Large intestine (tissue), 3 donors: ENCODE data around the gene NPSR1. TPM values are rescaled to one million over a fixed set of nuclear protein-coding genes. Genes with fewer than 3 reads are reported as not detected.

Experiments
- DNase-seq, 2 donors: peaks; one replicate each; pipeline versions ENCODE4 v3.0.0 to v3.0.0-alpha.2; 2013
- H3K27ac ChIP-seq: one replicate; pipeline ENCODE4 v1.5.1; 2013; ENCODE audit warnings: low read length
- H3K27me3 ChIP-seq: 2 replicates; pipeline ENCODE4 v1.6.1; 2013; ENCODE audit warnings: low read length; ENCODE audit not compliant: control insufficient read depth, insufficient read depth
- H3K36me3 ChIP-seq: 2 replicates; pipeline ENCODE4 v1.6.1; 2013; ENCODE audit warnings: low read length; ENCODE audit not compliant: control insufficient read depth, insufficient read depth
- H3K4me1 ChIP-seq: one replicate; pipeline ENCODE4 v1.6.1; 2013; ENCODE audit warnings: low read length; ENCODE audit not compliant: control insufficient read depth, insufficient read depth
- H3K4me3 ChIP-seq: one replicate; pipeline ENCODE4 v1.5.1; 2013; ENCODE audit warnings: low read length
- H3K9me3 ChIP-seq: one replicate; pipeline ENCODE4 v1.6.1; 2013; ENCODE audit warnings: mild to moderate bottlenecking, low read depth, low read length, moderate library complexity; ENCODE audit not compliant: control insufficient read depth
- WGBS: methylation state at CpG from one replicate; pipeline ENCODE4 v1.1.5; 2013; ENCODE audit warnings: low lambda C conversion rate; ENCODE audit not compliant: insufficient coverage; 5-methylcytosine and 5-hydroxymethylcytosine counted together
- polyA plus RNA-seq: library from polyadenylated mRNA; unstranded; fragments of 120-200 nt; gene quantifications from one replicate; pipeline ENCODE4 v1.2.1, GENCODE V29; 2013

The NPSR1 gene
- polyA plus RNA-seq, 1 donor, result 0.16 TPM

GRCh38 chr7:34719636-34720035, 61.6 kb downstream of the NPSR1 start:
- Histone ChIP-seq H3K4me1 (no peaks in the 10 kb centered on the region), H3K36me3 (no peaks in the 10 kb centered on the region), H3K4me3 (no peak overlapping the region), H3K27ac (no peak overlapping the region), H3K9me3 (no peaks in the 10 kb centered on the region), H3K27me3 (no peaks in the 10 kb centered on the region)
- no peak for DNase-seq
- WGBS, result no CpG with 5 or more reads among the region's 3 CpGs

GRCh38 chr7:34720289-34720688, 62.3 kb downstream of the NPSR1 start:
- DNase-seq, result no peak
- Histone ChIP-seq H3K4me1 (no peaks in the 10 kb centered on the region), H3K9me3 (no peaks in the 10 kb centered on the region), H3K27ac (no peak overlapping the region), H3K36me3 (no peaks in the 10 kb centered on the region), H3K4me3 (no peak overlapping the region), H3K27me3 (no peaks in the 10 kb centered on the region)

- DNase-seq, result no peak
- Histone ChIP-seq H3K9me3 (no peaks in the 10 kb centered on the region), H3K27ac (no peak overlapping the region)
Measured at GRCh38 chr7:34723338-34723737, 65.3 kb downstream of the NPSR1 start.

GRCh38 chr7:34723866-34724490, 66.0 kb downstream of the NPSR1 start:
- no peak for DNase-seq

More at GRCh38 chr7:34723338-34723737, 65.3 kb downstream of the NPSR1 start:
- Histone ChIP-seq H3K4me3 (no peak overlapping the region), H3K4me1 (no peaks in the 10 kb centered on the region), H3K36me3 (no peaks in the 10 kb centered on the region), H3K27me3 (no peaks in the 10 kb centered on the region)

GRCh38 chr7:34726221-34726620, 68.2 kb downstream of the NPSR1 start:
- Histone ChIP-seq H3K27ac (no peak overlapping the region), H3K27me3 (no peaks in the 10 kb centered on the region), H3K36me3 (no peaks in the 10 kb centered on the region), H3K4me1 (no peaks in the 10 kb centered on the region), H3K4me3 (no peak overlapping the region), H3K9me3 (no peaks in the 10 kb centered on the region)
- no peak for DNase-seq
- WGBS, result no CpG with 5 or more reads among the region's 1 CpG

More at GRCh38 chr7:34723866-34724490, 66.0 kb downstream of the NPSR1 start:
- Histone ChIP-seq H3K27ac (no peak overlapping the region), H3K9me3 (no peaks in the 10 kb centered on the region), H3K36me3 (no peaks in the 10 kb centered on the region), H3K4me3 (no peak overlapping the region), H3K27me3 (no peaks in the 10 kb centered on the region), H3K4me1 (no peaks in the 10 kb centered on the region)
- no CpG with 5 or more reads among the region's 2 CpGs for WGBS

- Histone ChIP-seq H3K9me3 (no peaks in the 10 kb centered on the region), H3K4me3 (no peak overlapping the region), H3K36me3 (no peaks in the 10 kb centered on the region), H3K27me3 (no peaks in the 10 kb centered on the region), H3K27ac (no peak overlapping the region), H3K4me1 (no peaks in the 10 kb centered on the region)
- no CpG with 5 or more reads among the region's 2 CpGs for WGBS
- DNase-seq, result no peak
Measured at GRCh38 chr7:34727464-34727995, 69.5 kb downstream of the NPSR1 start.

- Histone ChIP-seq H3K27me3 (no peaks in the 10 kb centered on the region), H3K9me3 (no peaks in the 10 kb centered on the region), H3K36me3 (no peaks in the 10 kb centered on the region), H3K4me3 (no peak overlapping the region), H3K4me1 (no peaks in the 10 kb centered on the region), H3K27ac (no peak overlapping the region)
- no peak for DNase-seq
- no CpG with 5 or more reads among the region's 7 CpGs for WGBS
Measured at GRCh38 chr7:34728156-34728555, 70.1 kb downstream of the NPSR1 start.

- Histone ChIP-seq H3K27ac (no peak overlapping the region), H3K27me3 (no peaks in the 10 kb centered on the region), H3K36me3 (no peaks in the 10 kb centered on the region), H3K4me3 (no peak overlapping the region), H3K4me1 (no peaks in the 10 kb centered on the region), H3K9me3 (no peaks in the 10 kb centered on the region)
- DNase-seq, result peak; percentile 40 to 53
- WGBS, result no CpG with 5 or more reads among the region's 1 CpG
Measured at GRCh38 chr7:34734771-34735170, 76.8 kb downstream of the NPSR1 start.

GRCh38 chr7:34735526-34735925, 77.5 kb downstream of the NPSR1 start:
- H3K36me3 ChIP-seq, result no peaks in the 10 kb centered on the region
- no peaks in the 10 kb centered on the region for H3K9me3 ChIP-seq
- no peak overlapping the region for H3K4me3 ChIP-seq
- WGBS, result 61% methylated on average over 2 of the region's 2 CpGs
- H3K27me3 ChIP-seq, result no peaks in the 10 kb centered on the region
- H3K27ac ChIP-seq, result no peak overlapping the region
- no peak for DNase-seq
- H3K4me1 ChIP-seq, result no peaks in the 10 kb centered on the region

GRCh38 chr7:34739651-34740300, 81.8 kb downstream of the NPSR1 start:
- no peaks in the 10 kb centered on the region for H3K4me1 ChIP-seq
- H3K27me3 ChIP-seq, result no peaks in the 10 kb centered on the region
- H3K27ac ChIP-seq, result no peak overlapping the region
- no peak overlapping the region for H3K4me3 ChIP-seq
- WGBS, result no CpG with 5 or more reads among the region's 5 CpGs
- H3K36me3 ChIP-seq, result no peaks in the 10 kb centered on the region
- no peak for DNase-seq
- H3K9me3 ChIP-seq, result peaks cover 3% of the 10 kb centered on the region

GRCh38 chr7:34740840-34741239, 82.8 kb downstream of the NPSR1 start:
- Histone ChIP-seq H3K4me1 (no peaks in the 10 kb centered on the region), H3K36me3 (no peaks in the 10 kb centered on the region), H3K4me3 (no peak overlapping the region), H3K27ac (no peak overlapping the region), H3K27me3 (no peaks in the 10 kb centered on the region), H3K9me3 (peaks cover 3% of the 10 kb centered on the region)
- DNase-seq, result no peak
- WGBS, result no CpG with 5 or more reads among the region's 1 CpG
